Keratinocyte (primary cell): ENCODE data around the gene SLC9A2. TPM values are rescaled to one million over a fixed set of nuclear protein-coding genes. Genes with fewer than 3 reads are reported as not detected.

Experiments
- DNase-seq: peaks from one replicate; pipeline ENCODE4 v3.0.0-alpha.2; 2011; ENCODE audit warnings: low read depth, missing footprints, low spot score
- FAIRE-seq: peaks from 2 replicates; lab custom pipeline; 2011; peaks lifted over from hg19 to GRCh38; lab: Jason Lieb, UNC
- H2AFZ ChIP-seq: 2 replicates; pipeline ENCODE4 v1.6.0; 2012; ENCODE audit warnings: low read length, control low read depth, inconsistent platforms; ENCODE audit not compliant: control insufficient read depth
- H3K27ac ChIP-seq: 2 replicates; pipeline ENCODE4 v1.5.1; 2011; ENCODE audit warnings: low read length; ENCODE audit not compliant: control insufficient read depth, insufficient read depth
- H3K27me3 ChIP-seq: 3 replicates; pipeline ENCODE4 v1.6.0; 2011; ENCODE audit warnings: low read length; ENCODE audit not compliant: control insufficient read depth, insufficient read depth; ENCODE audit errors: extremely low read depth
- H3K36me3 ChIP-seq, 2 experiments: 2 replicates in 1 of 2; 3 replicates in 1 of 2; pipeline ENCODE4 v1.5.1; 2011; ENCODE audit warnings: low read length in 2 of 2, mild to moderate bottlenecking in 1 of 2; ENCODE audit not compliant: control insufficient read depth in 2 of 2, insufficient read depth in 2 of 2; ENCODE audit errors: extremely low read depth in 1 of 2
- H3K4me1 ChIP-seq: 3 replicates; pipeline ENCODE4 v1.5.1; 2011; ENCODE audit warnings: low read length; ENCODE audit not compliant: control insufficient read depth, insufficient read depth; ENCODE audit errors: extremely low read depth
- H3K4me2 ChIP-seq: 3 replicates; pipeline ENCODE4 v1.6.0; 2011; ENCODE audit warnings: low read depth, low read length; ENCODE audit not compliant: control insufficient read depth, insufficient read depth; ENCODE audit errors: extremely low read depth
- H3K4me3 ChIP-seq, 3 experiments: fragments of 200-600 bp in 1 of 3; sonication (generic) in 1 of 3; 2 replicates in 2 of 3; 3 replicates in 1 of 3; pipeline ENCODE4 v1.5.1; 2011 to 2016; ENCODE audit warnings: low read length in 3 of 3, mild to moderate bottlenecking in 3 of 3, control low read depth in 2 of 3, inconsistent platforms in 1 of 3, low read depth in 1 of 3, mixed read lengths in 1 of 3, mixed run types in 1 of 3, moderate library complexity in 1 of 3; ENCODE audit not compliant: control insufficient read depth in 2 of 3, insufficient read depth in 2 of 3; ENCODE audit errors: extremely low read depth in 1 of 3
- H3K79me2 ChIP-seq: 2 replicates; pipeline ENCODE4 v1.6.0; 2012; ENCODE audit warnings: low read length; ENCODE audit not compliant: control insufficient read depth, insufficient read depth
- H3K9ac ChIP-seq: 3 replicates; pipeline ENCODE4 v1.6.0; 2011; ENCODE audit warnings: low read length; ENCODE audit not compliant: control insufficient read depth, insufficient read depth; ENCODE audit errors: extremely low read depth
- H3K9me1 ChIP-seq: 3 replicates; pipeline ENCODE4 v1.6.0; 2011; ENCODE audit warnings: low read length; ENCODE audit not compliant: control insufficient read depth, insufficient read depth; ENCODE audit errors: extremely low read depth
- H3K9me3 ChIP-seq: 2 replicates; pipeline ENCODE4 v1.5.1; 2012; ENCODE audit warnings: low read depth, low read length; ENCODE audit not compliant: control insufficient read depth
- H4K20me1 ChIP-seq: 3 replicates; pipeline ENCODE4 v1.6.0; 2011; ENCODE audit warnings: low read length; ENCODE audit not compliant: control insufficient read depth, insufficient read depth; ENCODE audit errors: extremely low read depth
- EZH2 ChIP-seq: IDR thresholded peaks from one replicate; pipeline ENCODE4 v1.6.1; 2012; ENCODE audit warnings: inconsistent platforms, mild to moderate bottlenecking, low read length, moderate library complexity
- dilution Hi-C: fragments of 300-500 bp; cut with MboI; formaldehyde crosslinking; loops from one replicate; pipeline ENCODE4 v1.7.0; 2020; ENCODE audit warnings: low sequenced_read_pairs; ENCODE audit not compliant: extremely low pct_ligation_motif_present
- polyA plus RNA-seq, 5 experiments: library from polyadenylated mRNA; depleted of rRNA in 3 of 5; stranded (reverse) in 3 of 5; stranded (forward) in 1 of 5; unstranded in 1 of 5; fragments of >200 nt; gene quantifications; 1 replicate in 1 of 5; 2 replicates in 3 of 5; 3 replicates in 1 of 5; pipeline versions ENCODE4 v1.2.1 to v1.2.3, GENCODE V29; 2011 to 2012; ENCODE audit warnings: missing spikeins in 2 of 5, low read depth in 1 of 5, low replicate concordance in 1 of 5
- TF ChIP-seq, protein P1 (sequence below), 3 experiments: IDR thresholded peaks in 1 of 3; conservative IDR thresholded peaks in 1 of 3; optimal IDR thresholded peaks in 1 of 3; 2 replicates in 2 of 3; 3 replicates in 1 of 3; pipeline versions ENCODE3 to v1.5.1; 2011; ENCODE audit warnings: low read length in 3 of 3, mild to moderate bottlenecking in 3 of 3, moderate library complexity in 2 of 3, control low read depth in 1 of 3, inconsistent platforms in 1 of 3; ENCODE audit not compliant: insufficient read depth in 2 of 3; ENCODE audit errors: extremely low read depth in 1 of 3

SLC9A2 gene
- polyA plus RNA-seq, 1 donor (not counting 4 experiments of a cell fraction or from before 2014, with no cell fraction given) = 0.13 TPM

DNA sequence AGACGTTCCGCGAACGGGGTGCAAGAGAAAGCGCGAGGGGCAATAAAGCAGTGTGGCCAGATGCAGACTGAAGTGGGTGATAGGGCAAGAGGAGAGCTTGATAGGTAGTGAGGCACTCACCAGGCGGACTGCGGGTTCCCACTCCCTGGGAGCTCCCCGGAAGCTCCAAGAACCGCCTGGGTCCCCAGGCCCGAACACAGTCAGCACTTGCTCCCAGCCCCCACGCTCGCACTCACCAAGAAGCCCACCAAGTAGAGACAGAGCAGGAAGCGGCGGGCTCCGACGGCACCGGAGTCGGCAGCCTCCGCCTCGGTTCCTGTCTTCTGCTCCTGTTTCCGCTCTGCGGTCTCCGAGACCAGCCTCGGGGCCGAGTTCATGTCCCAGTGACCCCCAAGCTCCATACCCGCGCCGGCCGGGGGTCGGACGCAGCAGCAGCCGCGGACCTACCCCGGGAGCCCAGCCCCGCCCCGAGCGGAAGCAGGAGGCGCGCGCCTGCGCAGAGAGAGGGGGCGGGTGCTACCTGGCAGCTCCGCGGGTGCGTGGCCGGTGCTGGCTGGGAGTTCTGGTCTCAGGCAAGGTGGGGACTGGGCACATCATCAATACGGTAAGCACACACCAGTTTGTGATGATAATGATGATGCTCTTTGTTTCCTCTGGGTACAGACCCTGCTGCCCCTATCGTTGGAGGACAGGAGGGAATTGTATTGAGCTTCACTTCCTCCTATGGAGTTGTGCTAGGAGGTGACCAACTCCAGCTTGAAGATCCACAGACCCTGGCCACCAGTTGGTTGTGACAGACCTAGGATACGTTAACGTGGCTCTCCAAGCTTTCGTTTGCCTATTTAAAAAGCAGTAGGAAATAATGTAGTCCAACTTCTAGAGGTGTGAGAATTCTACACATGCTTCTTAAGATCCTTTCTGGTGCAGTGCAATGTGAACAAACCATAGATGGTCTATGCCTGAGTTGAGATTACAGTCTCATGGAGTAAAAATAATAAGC lies 117.4 kb downstream of the SLC9A2 start:
- FAIRE-seq = no peak

DNA sequence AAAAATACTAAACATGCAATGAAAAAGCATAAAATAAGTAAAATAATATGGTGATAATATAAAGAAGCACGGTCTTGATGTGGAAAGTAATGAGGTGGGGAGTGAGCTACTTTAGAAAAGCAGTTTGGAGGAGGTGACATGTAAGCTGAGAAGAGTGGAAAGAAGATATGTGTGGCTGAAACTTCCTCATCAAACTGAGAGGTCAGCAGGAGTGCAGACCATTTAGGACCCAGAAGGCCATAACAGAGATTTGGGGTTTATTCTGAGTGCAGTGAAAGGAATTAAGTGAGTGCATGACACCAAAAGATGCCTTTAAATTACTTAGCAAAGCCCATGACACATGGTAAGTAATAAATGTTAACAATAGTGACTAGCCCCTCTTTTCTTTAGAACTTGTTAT lies 118.1 kb downstream of the SLC9A2 start:
- no peaks in the 10 kb centered on the region for H3K36me3 ChIP-seq
- H3K9me3 ChIP-seq = no peaks in the 10 kb centered on the region
- no peak for DNase-seq
- no peak overlapping the region for H2AFZ ChIP-seq
- H3K4me2 ChIP-seq = peak overlapping the region; percentile 84
- no peak for FAIRE-seq
- H3K79me2 ChIP-seq = peaks cover 7% of the 10 kb centered on the region
- no peak overlapping the region for H3K27ac ChIP-seq
- no peaks in the 10 kb centered on the region for H4K20me1 ChIP-seq
- no peak overlapping the region for H3K9ac ChIP-seq
- no peak for TF ChIP-seq EZH2
- TF ChIP-seq, protein P1, sequence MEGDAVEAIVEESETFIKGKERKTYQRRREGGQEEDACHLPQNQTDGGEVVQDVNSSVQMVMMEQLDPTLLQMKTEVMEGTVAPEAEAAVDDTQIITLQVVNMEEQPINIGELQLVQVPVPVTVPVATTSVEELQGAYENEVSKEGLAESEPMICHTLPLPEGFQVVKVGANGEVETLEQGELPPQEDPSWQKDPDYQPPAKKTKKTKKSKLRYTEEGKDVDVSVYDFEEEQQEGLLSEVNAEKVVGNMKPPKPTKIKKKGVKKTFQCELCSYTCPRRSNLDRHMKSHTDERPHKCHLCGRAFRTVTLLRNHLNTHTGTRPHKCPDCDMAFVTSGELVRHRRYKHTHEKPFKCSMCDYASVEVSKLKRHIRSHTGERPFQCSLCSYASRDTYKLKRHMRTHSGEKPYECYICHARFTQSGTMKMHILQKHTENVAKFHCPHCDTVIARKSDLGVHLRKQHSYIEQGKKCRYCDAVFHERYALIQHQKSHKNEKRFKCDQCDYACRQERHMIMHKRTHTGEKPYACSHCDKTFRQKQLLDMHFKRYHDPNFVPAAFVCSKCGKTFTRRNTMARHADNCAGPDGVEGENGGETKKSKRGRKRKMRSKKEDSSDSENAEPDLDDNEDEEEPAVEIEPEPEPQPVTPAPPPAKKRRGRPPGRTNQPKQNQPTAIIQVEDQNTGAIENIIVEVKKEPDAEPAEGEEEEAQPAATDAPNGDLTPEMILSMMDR (optimal IDR thresholded peaks at IDR 0.05 in 1 of 3, IDR thresholded peaks at IDR 0.05 in 1 of 3, conservative IDR thresholded peaks at IDR 0.05 in 1 of 3; ENCODE audit: extremely low read depth in 1 of 3, insufficient read depth in 2 of 3, low read length in 3 of 3) = no peak
- peak overlapping the region; percentile 81 to 96 (median 92) for H3K4me3 ChIP-seq
- H3K4me1 ChIP-seq = peaks cover 14% of the 10 kb centered on the region
- H3K9me1 ChIP-seq = no peaks in the 10 kb centered on the region
- dilution Hi-C loops = no loop called here
- no peaks in the 10 kb centered on the region for H3K27me3 ChIP-seq

More for the DNA sequence above, 117.4 kb downstream of the SLC9A2 start:
- Histone ChIP-seq H4K20me1 (no peaks in the 10 kb centered on the region), H3K27ac (peak overlapping the region; percentile 62), H3K9me1 (no peaks in the 10 kb centered on the region), H3K36me3 (peaks cover 2% of the 10 kb centered on the region in 2 experiments), H3K27me3 (no peaks in the 10 kb centered on the region), H3K9ac (peak overlapping the region; percentile 78), H3K4me3 (peak overlapping the region; percentile 81 to 96 (median 92)), H3K4me1 (peaks cover 14% of the 10 kb centered on the region), H3K4me2 (peak overlapping the region; percentile 84), H3K9me3 (no peaks in the 10 kb centered on the region), H3K79me2 (peaks cover 7% of the 10 kb centered on the region), H2AFZ (peak overlapping the region; percentile 100)
- peak; percentile 32 for DNase-seq
- TF ChIP-seq EZH2 = no peak
- TF ChIP-seq, protein P1 (optimal IDR thresholded peaks at IDR 0.05 in 1 of 3, IDR thresholded peaks at IDR 0.05 in 1 of 3, conservative IDR thresholded peaks at IDR 0.05 in 1 of 3; ENCODE audit: extremely low read depth in 1 of 3, insufficient read depth in 2 of 3, low read length in 3 of 3) = no peak
- dilution Hi-C loops = no loop called here
